H1 (cell line): ENCODE data around the gene RNF126. TPM values are rescaled to one million over a fixed set of nuclear protein-coding genes. Genes with fewer than 3 reads are reported as not detected.

Experiments used
- CTCF ChIA-PET: fragments of 300-600 bp; sonication (Branson Sonifier 250); formaldehyde crosslinking; loops from one replicate; lab custom pipeline; 2021; ENCODE audit not compliant: partially characterized antibody; lab: Charles Lee
- POLR2A ChIA-PET: fragments of 300-600 bp; sonication (Branson Sonifier 250); formaldehyde crosslinking; loops from one replicate; lab custom pipeline; 2021; ENCODE audit warnings: inconsistent platforms; ENCODE audit not compliant: partially characterized antibody; lab: Charles Lee
- DNase-seq, 2 experiments: peaks; one replicate each; pipeline versions ENCODE4 v3.0.0 to v3.0.0-alpha.2; 2010 to 2022; ENCODE audit warnings: low spot score in 2 of 2, low read depth in 1 of 2, mixed read lengths in 1 of 2
- FAIRE-seq: peaks from 2 replicates; lab custom pipeline; 2011; peaks lifted over from hg19 to GRCh38; lab: Jason Lieb, UNC
- H2AFZ ChIP-seq: 2 replicates; pipeline ENCODE4 v1.8.1; 2012; ENCODE audit warnings: low read length, inconsistent platforms
- H2AK5ac ChIP-seq: 2 replicates; pipeline ENCODE4 v1.6.1; 2013; ENCODE audit warnings: low read depth, low read length
- H2BK120ac ChIP-seq: replicated peaks from 2 replicates; pipeline ENCODE3; 2013; ENCODE audit warnings: low read depth, low read length, inconsistent platforms
- H2BK12ac ChIP-seq: 2 replicates; pipeline ENCODE4 v1.6.1; 2013; ENCODE audit warnings: low read depth, low read length
- H2BK15ac ChIP-seq: 2 replicates; pipeline ENCODE4 v1.6.1; 2013; ENCODE audit warnings: low read length
- H2BK20ac ChIP-seq: 2 replicates; pipeline ENCODE4 v1.6.1; 2013; ENCODE audit warnings: low read length
- H2BK5ac ChIP-seq: 2 replicates; pipeline ENCODE4 v1.6.1; 2013; ENCODE audit warnings: low read depth, low read length
- H3K14ac ChIP-seq: 2 replicates; pipeline ENCODE4 v1.6.1; 2013; ENCODE audit warnings: inconsistent platforms; ENCODE audit not compliant: insufficient read length
- H3K18ac ChIP-seq: 2 replicates; pipeline ENCODE4 v1.6.1; 2013; ENCODE audit warnings: low read length; ENCODE audit errors: extremely low read depth
- H3K23ac ChIP-seq: 2 replicates; pipeline ENCODE4 v1.6.1; 2013; ENCODE audit warnings: inconsistent platforms; ENCODE audit not compliant: insufficient read length
- H3K23me2 ChIP-seq: 2 replicates; pipeline ENCODE4 v1.6.1; 2013; ENCODE audit warnings: low read depth, low read length
- H3K27ac ChIP-seq: 2 replicates; pipeline ENCODE4 v1.6.1; 2011; ENCODE audit warnings: low read depth, low read length, inconsistent platforms
- H3K27me3 ChIP-seq, 4 experiments: replicated peaks in 1 of 4; 1 replicate in 1 of 4; 2 replicates in 3 of 4; pipeline versions ENCODE4 v1.6.1 to v1.8.1; 2011 to 2013; ENCODE audit warnings: low read length in 3 of 4, mild to moderate bottlenecking in 3 of 4, inconsistent platforms in 2 of 4, mixed read lengths in 2 of 4, moderate library complexity in 1 of 4; ENCODE audit not compliant: control insufficient read depth in 3 of 4, insufficient read depth in 3 of 4; ENCODE audit errors: extremely low read depth in 1 of 4
- H3K36me3 ChIP-seq, 4 experiments: 2 replicates each; pipeline versions ENCODE4 v1.6.1 to v1.8.1; 2011 to 2013; ENCODE audit warnings: mild to moderate bottlenecking in 4 of 4, low read length in 3 of 4, moderate library complexity in 2 of 4, control low read depth in 1 of 4, inconsistent platforms in 1 of 4; ENCODE audit not compliant: insufficient read depth in 4 of 4, control insufficient read depth in 2 of 4
- H3K4ac ChIP-seq: replicated peaks from 2 replicates; pipeline ENCODE3; 2013; ENCODE audit warnings: low read length, low read depth, mixed read lengths, inconsistent platforms; ENCODE audit not compliant: insufficient read length
- H3K4me1 ChIP-seq, 4 experiments: replicated peaks in 1 of 4; 1 replicate in 1 of 4; 2 replicates in 3 of 4; pipeline versions ENCODE4 v1.6.1 to v1.8.1; 2011 to 2013; ENCODE audit warnings: low read length in 3 of 4, inconsistent platforms in 2 of 4, mixed read lengths in 1 of 4; ENCODE audit not compliant: insufficient read depth in 4 of 4, control insufficient read depth in 3 of 4
- H3K4me2 ChIP-seq, 2 experiments: 2 replicates each; pipeline versions ENCODE4 v1.6.1 to v1.8.1; 2011 to 2013; ENCODE audit warnings: low read depth in 2 of 2, low read length in 2 of 2, control low read depth in 1 of 2, inconsistent platforms in 1 of 2, mild to moderate bottlenecking in 1 of 2; ENCODE audit not compliant: insufficient read depth in 1 of 2
- H3K4me3 ChIP-seq, 4 experiments: fragments of 200-600, 300-600 bp in 1 of 4; sonication (generic), shearing (Covaris generic), sonication (Bioruptor Twin) in 1 of 4; 2 replicates each; pipeline versions ENCODE4 v1.5.1 to v1.8.1; 2011 to 2016; ENCODE audit warnings: low read length in 4 of 4, low read depth in 3 of 4, control low read depth in 2 of 4, inconsistent platforms in 2 of 4, mild to moderate bottlenecking in 2 of 4, mixed read lengths in 1 of 4, moderate library complexity in 1 of 4; ENCODE audit not compliant: insufficient read depth in 2 of 4; ENCODE audit errors: extremely low read depth in 1 of 4
- H3K56ac ChIP-seq: replicated peaks from 2 replicates; pipeline ENCODE3; 2013; ENCODE audit warnings: low read depth, mild to moderate bottlenecking, mixed read lengths, low read length, inconsistent platforms; ENCODE audit not compliant: insufficient read length
- H3K79me1 ChIP-seq: 2 replicates; pipeline ENCODE4 v1.6.1; 2013; ENCODE audit warnings: low read depth, low read length, control low read depth
- H3K79me2 ChIP-seq, 2 experiments: 2 replicates each; pipeline versions ENCODE4 v1.6.1 to v1.8.1; 2012 to 2013; ENCODE audit warnings: low read length in 2 of 2, mild to moderate bottlenecking in 2 of 2, inconsistent platforms in 1 of 2; ENCODE audit not compliant: insufficient read depth in 2 of 2, control insufficient read depth in 1 of 2
- H3K9ac ChIP-seq, 4 experiments: replicated peaks in 1 of 4; 1 replicate in 1 of 4; 2 replicates in 3 of 4; pipeline versions ENCODE4 v1.6.1 to v1.8.1; 2011 to 2013; ENCODE audit warnings: low read depth in 3 of 4, low read length in 3 of 4, control low read depth in 2 of 4, mild to moderate bottlenecking in 2 of 4, moderate library complexity in 2 of 4, inconsistent platforms in 1 of 4; ENCODE audit errors: extremely low read depth in 1 of 4
- H3K9me3 ChIP-seq, 2 experiments: 2 replicates each; pipeline versions ENCODE4 v1.6.1 to v1.8.1; 2012 to 2013; ENCODE audit warnings: mild to moderate bottlenecking in 2 of 2, moderate library complexity in 2 of 2, control low read depth in 1 of 2, inconsistent platforms in 1 of 2, low read depth in 1 of 2, low read length in 1 of 2, mixed read lengths in 1 of 2; ENCODE audit not compliant: insufficient read depth in 2 of 2
- H4K20me1 ChIP-seq, 2 experiments: replicated peaks in 1 of 2; 2 replicates each; pipeline versions ENCODE3 to v1.8.1; 2011 to 2013; ENCODE audit warnings: inconsistent platforms in 2 of 2, low read length in 2 of 2, mild to moderate bottlenecking in 1 of 2; ENCODE audit not compliant: insufficient read depth in 2 of 2, control insufficient read depth in 1 of 2
- H4K5ac ChIP-seq: 2 replicates; pipeline ENCODE4 v1.6.1; 2013; ENCODE audit warnings: low read length, low read depth, mixed read lengths, inconsistent platforms; ENCODE audit not compliant: insufficient read length
- H4K8ac ChIP-seq: 2 replicates; pipeline ENCODE4 v1.8.0; 2013; ENCODE audit warnings: mild to moderate bottlenecking, moderate library complexity, low read length, inconsistent platforms; ENCODE audit not compliant: insufficient read depth; ENCODE audit errors: extremely low read depth
- H4K91ac ChIP-seq: replicated peaks from 2 replicates; pipeline ENCODE3; 2013; ENCODE audit warnings: low read length, mixed read lengths, inconsistent platforms; ENCODE audit not compliant: insufficient read length
- ASH2L ChIP-seq: fragments of 200-600, 300-600 bp; sonication (generic); IDR thresholded peaks from one replicate; pipeline ENCODE4 v1.7.1; 2017; ENCODE audit warnings: low read length
- BCL11A ChIP-seq, 2 experiments: IDR thresholded peaks; one replicate each; pipeline ENCODE4 v1.6.1; 2011; ENCODE audit warnings: low read depth in 2 of 2, low read length in 2 of 2, mild to moderate bottlenecking in 2 of 2
- CEBPB ChIP-seq: IDR thresholded peaks from 2 replicates; pipeline ENCODE4 v1.6.1; 2012; ENCODE audit warnings: low read depth, low read length
- CHD2 ChIP-seq: IDR thresholded peaks from 2 replicates; pipeline ENCODE4 v1.6.1; 2012; ENCODE audit warnings: low read length, improper control_type of control experiment
- JUND ChIP-seq: IDR thresholded peaks from 2 replicates; pipeline ENCODE4 v1.6.1; 2011; ENCODE audit warnings: mild to moderate bottlenecking, improper control_type of control experiment, low read length
- RFX5 ChIP-seq: IDR thresholded peaks from 2 replicates; pipeline ENCODE4 v1.6.1; 2011; ENCODE audit warnings: low read depth, low read length, improper control_type of control experiment, borderline replicate concordance
- TAF7 ChIP-seq: optimal IDR thresholded peaks from 2 replicates; pipeline ENCODE3; 2011; ENCODE audit warnings: low read depth, mild to moderate bottlenecking, inconsistent platforms, low read length, moderate library complexity, borderline replicate concordance
- WGBS, 2 experiments: shearing (Covaris generic) in 1 of 2; methylation state at CpG; one replicate each; pipeline versions ENCODE4 v1.1.6 to v1.1.7; 2013 to 2015; ENCODE audit warnings: low lambda C conversion rate in 2 of 2, mixed read lengths in 2 of 2, inconsistent platforms in 1 of 2, low coverage in 1 of 2, missing lambda C conversion rate in 1 of 2; ENCODE audit not compliant: insufficient replicate concordance in 2 of 2, insufficient coverage in 1 of 2, insufficient read length in 1 of 2; ENCODE audit errors: extremely low coverage in 1 of 2, missing lambda C conversion rate in 1 of 2; 5-methylcytosine and 5-hydroxymethylcytosine counted together
- polyA plus RNA-seq, 7 experiments: library from polyadenylated mRNA; depleted of rRNA in 3 of 7; stranded (reverse) in 5 of 7; unstranded in 2 of 7; fragments of >200 nt in 5 of 7; fragments of 200-250 nt in 2 of 7; gene quantifications; 1 replicate in 5 of 7; 2 replicates in 1 of 7; 4 replicates in 1 of 7; pipeline versions ENCODE4 v1.2.1 to v1.2.3, GENCODE V29; 2011 to 2013; ENCODE audit warnings: missing spikeins in 2 of 7, mixed read lengths in 2 of 7
- total RNA-seq: library from RNA; stranded (reverse); fragmentation: NEBNext Ultra II Directional; extraction: Animal tissue kit (Norgen Biotek cat#: 25700); gene quantifications from 2 replicates; pipeline ENCODE4 v1.2.1, GENCODE V29; 2021
- TF ChIP-seq, protein P1 (sequence below): IDR thresholded peaks from 2 replicates; pipeline ENCODE4 v1.6.1; 2011; ENCODE audit warnings: low read depth, mild to moderate bottlenecking, low read length; ENCODE audit not compliant: insufficient read depth

RNF126 gene
- total and polyA plus RNA-seq, 2 of the 8 experiments (the other 6 are each of a cell fraction or from before 2014, with no cell fraction given): 21.8 to 68.0 TPM

DNA sequence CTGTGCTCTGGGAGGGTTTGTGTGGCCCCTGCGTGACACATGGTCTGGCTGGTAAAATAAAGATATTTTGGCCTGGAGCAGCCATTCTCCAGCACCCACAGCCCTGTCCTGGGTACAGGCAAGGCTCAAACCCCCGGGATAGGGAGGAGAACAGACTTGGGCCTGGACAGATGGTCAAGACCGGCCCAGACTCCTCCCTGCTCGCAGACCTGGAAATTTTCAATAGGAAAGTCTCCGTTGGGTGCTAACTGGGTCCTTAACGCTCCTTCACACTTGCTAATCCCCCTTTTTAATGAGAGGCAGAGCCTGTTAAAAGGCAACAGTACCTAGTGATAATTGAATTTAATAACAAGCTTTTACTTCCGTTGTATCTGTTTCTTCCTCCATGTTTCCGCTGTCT lies 48.2 kb upstream of the RNF126 start:
- no peak overlapping the region for H3K4me3 ChIP-seq
- 63% methylated on average over 8 of the region's 8 CpGs; no CpG with 5 or more reads in 1 of the 2 experiments for WGBS, 2 experiments
- no peaks in the 10 kb centered on the region for H3K36me3 ChIP-seq
- TF ChIP-seq CEBPB (no peak), CHD2 (no peak), TAF7 (no peak), JUND (no peak), BCL11A (IDR thresholded peaks at IDR 0.05; ENCODE audit: low read depth in 2 of 2, low read length in 2 of 2) (no peak), RFX5 (no peak), ASH2L (no peak)
- TF ChIP-seq, protein P1, sequence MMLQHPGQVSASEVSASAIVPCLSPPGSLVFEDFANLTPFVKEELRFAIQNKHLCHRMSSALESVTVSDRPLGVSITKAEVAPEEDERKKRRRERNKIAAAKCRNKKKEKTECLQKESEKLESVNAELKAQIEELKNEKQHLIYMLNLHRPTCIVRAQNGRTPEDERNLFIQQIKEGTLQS: no peak
- peaks cover 0 to 5% of the 10 kb centered on the region in 2 experiments for H4K20me1 ChIP-seq
- H3K79me1 ChIP-seq: no peaks in the 10 kb centered on the region; the same call in 1 of the 2 replicates
- no peak overlapping the region for H2BK120ac ChIP-seq
- no peak overlapping the region for H3K18ac ChIP-seq
- H2BK15ac ChIP-seq: no peak overlapping the region
- H3K4me1 ChIP-seq: peaks cover 1 to 10% (median 4%) of the 10 kb centered on the region in 4 experiments
- H3K4me2 ChIP-seq: no peak overlapping the region
- no peak overlapping the region for H3K56ac ChIP-seq
- H4K91ac ChIP-seq: no peak overlapping the region
- FAIRE-seq: no peak
- no peak overlapping the region for H2BK5ac ChIP-seq
- no peak overlapping the region for H3K23ac ChIP-seq
- no peak overlapping the region for H4K8ac ChIP-seq
- H4K5ac ChIP-seq: no peak overlapping the region
- H3K9ac ChIP-seq: no peak overlapping the region; a peak in 1 of 7 replicates
- no peak overlapping the region for H3K14ac ChIP-seq
- no peak overlapping the region for H3K27ac ChIP-seq
- no peak overlapping the region for H2AFZ ChIP-seq
- ChIA-PET CTCF (interaction anchor here (0.5 to 1.8 kb wide), 8 partner anchors 13 to 44 kb away, joined by 3 to 6 read pairs (median 3); no protein-coding TSS in a partner anchor), POLR2A (interaction anchor here (0.8 kb wide), 1 partner anchor 10 kb away, joined by 4 read pairs; no protein-coding TSS in a partner anchor)
- no peak for DNase-seq
- H3K9me3 ChIP-seq: peaks cover 4 to 6% of the 10 kb centered on the region in 2 experiments; a peak in 2 of 4 replicates
- H2AK5ac ChIP-seq: no peak overlapping the region
- H2BK20ac ChIP-seq: no peak overlapping the region
- H2BK12ac ChIP-seq: no peak overlapping the region
- peaks cover 0 to 2% (median 0%) of the 10 kb centered on the region in 4 experiments; a peak in 2 of 7 replicates for H3K27me3 ChIP-seq
- H3K4ac ChIP-seq: no peak overlapping the region
- peaks cover 2% of the 10 kb centered on the region; the same call in 1 of the 2 replicates for H3K23me2 ChIP-seq
- H3K79me2 ChIP-seq: no peaks in the 10 kb centered on the region
